Liver (tissue), 9 donors: ENCODE measurements around the gene VLDLR. TPM values are rescaled to one million over a fixed set of nuclear protein-coding genes. Genes with fewer than 3 reads are reported as not detected.

ENCODE experiments used
- DNase-seq: peaks from one replicate; pipeline ENCODE4 v3.0.0-alpha.2; 2017; ENCODE audit warnings: low spot score
- H3K27ac ChIP-seq, 2 donors: one replicate each; pipeline ENCODE4 v1.7.0; 2013; ENCODE audit warnings: inconsistent platforms in 2 of 2, low read length in 2 of 2, control low read depth in 1 of 2, low read depth in 1 of 2, mild to moderate bottlenecking in 1 of 2
- H3K27me3 ChIP-seq, 4 donors: one replicate each; pipeline versions ENCODE4 v1.6.1 to v1.7.0; 2013; ENCODE audit warnings: low read length in 3 of 4, inconsistent platforms in 1 of 4, mild to moderate bottlenecking in 1 of 4, moderate library complexity in 1 of 4; ENCODE audit not compliant: control insufficient read depth in 4 of 4, insufficient read depth in 4 of 4
- H3K36me3 ChIP-seq, 4 donors: one replicate each; pipeline versions ENCODE4 v1.6.1 to v1.7.0; 2013; ENCODE audit warnings: low read length in 3 of 4, mild to moderate bottlenecking in 3 of 4, low read depth in 1 of 4, moderate library complexity in 1 of 4; ENCODE audit not compliant: control insufficient read depth in 4 of 4, insufficient read depth in 3 of 4
- H3K4me1 ChIP-seq, 4 donors: one replicate each; pipeline versions ENCODE4 v1.6.1 to v1.7.0; 2013; ENCODE audit warnings: low read length in 3 of 4, mild to moderate bottlenecking in 3 of 4, moderate library complexity in 1 of 4; ENCODE audit not compliant: control insufficient read depth in 4 of 4, insufficient read depth in 4 of 4
- H3K4me3 ChIP-seq, 3 donors: one replicate each; pipeline versions ENCODE4 v1.6.1 to v1.7.0; 2013; ENCODE audit warnings: low read length in 3 of 3, control low read depth in 1 of 3, low read depth in 1 of 3, mild to moderate bottlenecking in 1 of 3
- H3K9ac ChIP-seq, 2 donors: one replicate each; pipeline ENCODE4 v1.7.0; 2013; ENCODE audit warnings: low read length in 2 of 2, mild to moderate bottlenecking in 2 of 2, moderate library complexity in 2 of 2, control low read depth in 1 of 2, low read depth in 1 of 2
- H3K9me3 ChIP-seq, 4 donors: one replicate each; pipeline versions ENCODE4 v1.6.1 to v1.7.0; 2013; ENCODE audit warnings: low read length in 3 of 4; ENCODE audit not compliant: control insufficient read depth in 4 of 4
- ATF3 ChIP-seq: IDR thresholded peaks from 2 replicates; pipeline ENCODE4 v1.6.1; 2016; ENCODE audit warnings: antibody characterized with exemption
- CTCF ChIP-seq: fragments of 150-350 bp; IDR thresholded peaks from 2 replicates; pipeline ENCODE4 v1.5.1; 2017; ENCODE audit warnings: improper control_type of control experiment, low read depth, low read length; ENCODE audit not compliant: missing input control
- FOXA2 ChIP-seq: IDR thresholded peaks from 2 replicates; pipeline ENCODE4 v1.6.1; 2016; ENCODE audit warnings: antibody characterized with exemption
- GABPA ChIP-seq, 2 donors: IDR thresholded peaks in 1 of 2; conservative IDR thresholded peaks in 1 of 2; 2 replicates each; pipeline ENCODE4 v1.6.1; 2016; ENCODE audit warnings: antibody characterized with exemption in 2 of 2, mild to moderate bottlenecking in 1 of 2, moderate library complexity in 1 of 2
- HNF4G ChIP-seq: IDR thresholded peaks from 2 replicates; pipeline ENCODE4 v1.6.1; 2016; ENCODE audit warnings: antibody characterized with exemption
- JUND ChIP-seq, 2 donors: IDR thresholded peaks; 2 replicates each; pipeline ENCODE4 v1.6.1; 2016; ENCODE audit warnings: antibody characterized with exemption in 2 of 2
- MAX ChIP-seq: IDR thresholded peaks from 2 replicates; pipeline ENCODE4 v1.6.1; 2016; ENCODE audit warnings: antibody characterized with exemption
- RAD21 ChIP-seq, 2 donors: IDR thresholded peaks; 2 replicates each; pipeline ENCODE4 v1.6.1; 2016; ENCODE audit warnings: antibody characterized with exemption in 2 of 2, mild to moderate bottlenecking in 2 of 2
- REST ChIP-seq: IDR thresholded peaks from 2 replicates; pipeline ENCODE4 v1.6.1; 2016; ENCODE audit warnings: antibody characterized with exemption, mild to moderate bottlenecking
- SP1 ChIP-seq: IDR thresholded peaks from 2 replicates; pipeline ENCODE4 v1.6.1; 2018; ENCODE audit warnings: antibody characterized with exemption, mild to moderate bottlenecking
- TAF1 ChIP-seq: conservative IDR thresholded peaks from 2 replicates; pipeline ENCODE4 v1.6.1; 2016; ENCODE audit warnings: antibody characterized with exemption, mild to moderate bottlenecking
- YY1 ChIP-seq: IDR thresholded peaks from 2 replicates; pipeline ENCODE4 v1.6.1; 2016; ENCODE audit warnings: antibody characterized with exemption, mild to moderate bottlenecking
- ZBTB33 ChIP-seq: IDR thresholded peaks from 2 replicates; pipeline ENCODE4 v1.6.1; 2016; ENCODE audit warnings: antibody characterized with exemption
- WGBS: extraction: QIAGEN DNeasy Blood & Tissue Kit; methylation state at CpG from one replicate; pipeline ENCODE4 v1.1.7; 2013; 5-methylcytosine and 5-hydroxymethylcytosine counted together
- polyA plus RNA-seq, 2 donors: library from polyadenylated mRNA; stranded (reverse) in 1 of 2; unstranded in 1 of 2; fragments of 200-250 nt in 1 of 2; fragments of >200 nt in 1 of 2; fragmentation: Nextera tagmentation in 1 of 2; extraction: Ambion mirVana in 1 of 2; gene quantifications; one replicate each; pipeline versions ENCODE4 v1.2.1 to v1.2.3, GENCODE V29; 2013 to 2015
- total RNA-seq, 2 donors: library from RNA; depleted of rRNA; stranded (reverse); fragments of >200 nt; gene quantifications; one replicate each; pipeline ENCODE4 v1.2.3, GENCODE V29; 2014
- donor health status: healthy.
- donor health status: healthy.
- donor health status: healthy.
- donor health status: healthy.
- donor health status: healthy.

The VLDLR gene
- total and polyA plus RNA-seq, 4 donors, result 0.44 to 2.8 (median 1.4) TPM

- Histone ChIP-seq H3K27ac (no peak overlapping the region), H3K9ac (no peak overlapping the region), H3K36me3 (no peaks in the 10 kb centered on the region), H3K9me3 (no peaks in the 10 kb centered on the region), H3K27me3 (no peaks in the 10 kb centered on the region), H3K4me1 (no peaks in the 10 kb centered on the region), H3K4me3 (no peak overlapping the region)
- WGBS, result 81% methylated on average over 2 of the region's 2 CpGs
- TF ChIP-seq HNF4G, result no peak
- no peak for TF ChIP-seq SP1
- TF ChIP-seq GABPA (IDR thresholded peaks at IDR 0.05 in 1 of 2, conservative IDR thresholded peaks at IDR 0.05 in 1 of 2), result no peak
- TF ChIP-seq JUND (IDR thresholded peaks at IDR 0.05), result no peak
- no peak for TF ChIP-seq REST
- DNase-seq, result no peak
Measured at GRCh38 chr9:2610985-2611384, 10.6 kb upstream of the VLDLR start.

- TF ChIP-seq ATF3 (no peak), RAD21 (IDR thresholded peaks at IDR 0.05) (no peak), JUND (IDR thresholded peaks at IDR 0.05) (no peak), TAF1 (no peak), YY1 (no peak), REST (no peak), ZBTB33 (no peak), FOXA2 (no peak), GABPA (IDR thresholded peaks at IDR 0.05 in 1 of 2, conservative IDR thresholded peaks at IDR 0.05 in 1 of 2) (no peak), MAX (no peak), CTCF (no peak)
- Histone ChIP-seq H3K27ac (no peak overlapping the region), H3K9me3 (no peaks in the 10 kb centered on the region), H3K36me3 (no peaks in the 10 kb centered on the region), H3K9ac (no peak overlapping the region), H3K4me3 (no peak overlapping the region), H3K4me1 (no peaks in the 10 kb centered on the region), H3K27me3 (no peaks in the 10 kb centered on the region)
- 83% methylated on average over 2 of the region's 2 CpGs for WGBS
- DNase-seq, result no peak
Measured at GRCh38 chr9:2611961-2612360, 9.6 kb upstream of the VLDLR start.
